Aorta (tissue), 5 donors: ENCODE data around the gene DOK6. TPM values are rescaled to one million over a fixed set of nuclear protein-coding genes. Genes with fewer than 3 reads are reported as not detected.
"Not testable (repeated sequence)": the region's sequence is repeated elsewhere in the genome, so short reads cannot be mapped to it uniquely, and the experiment has no call there.

Source experiments
- ATAC-seq: fragments of 200-7000 bp; cut with Tn5 transposase; one replicate; pipeline ENCODE4 v1.9.1; 2022; ENCODE audit warnings: moderate library complexity; ENCODE audit not compliant: low FRiP score
- DNase-seq, 2 donors: peaks; one replicate each; pipeline ENCODE4 v3.0.0-alpha.2; 2020
- H3K27ac ChIP-seq, 2 donors: one replicate each; pipeline ENCODE4 v1.5.1; 2013; ENCODE audit warnings: low read length in 2 of 2, mild to moderate bottlenecking in 2 of 2, moderate library complexity in 2 of 2, control low read depth in 1 of 2, inconsistent platforms in 1 of 2, low read depth in 1 of 2
- H3K27me3 ChIP-seq, 2 donors: one replicate each; pipeline ENCODE4 v1.6.1; 2013; ENCODE audit warnings: control low read depth in 1 of 2, low read length in 1 of 2, mild to moderate bottlenecking in 1 of 2, moderate library complexity in 1 of 2; ENCODE audit not compliant: insufficient read depth in 2 of 2, control insufficient read depth in 1 of 2
- H3K36me3 ChIP-seq, 2 donors: one replicate each; pipeline ENCODE4 v1.6.1; 2013; ENCODE audit warnings: control low read depth in 1 of 2, low read length in 1 of 2, mild to moderate bottlenecking in 1 of 2; ENCODE audit not compliant: insufficient read depth in 2 of 2, control insufficient read depth in 1 of 2
- H3K4me1 ChIP-seq, 2 donors: one replicate each; pipeline ENCODE4 v1.6.1; 2013; ENCODE audit warnings: low read length in 2 of 2, control low read depth in 1 of 2, mild to moderate bottlenecking in 1 of 2, moderate library complexity in 1 of 2; ENCODE audit not compliant: insufficient read depth in 2 of 2, control insufficient read depth in 1 of 2
- H3K4me3 ChIP-seq, 2 donors: one replicate each; pipeline ENCODE4 v1.5.1; 2013; ENCODE audit warnings: low read length in 2 of 2, control low read depth in 1 of 2, mild to moderate bottlenecking in 1 of 2
- H3K9me3 ChIP-seq: one replicate; pipeline ENCODE4 v1.6.1; 2013; ENCODE audit warnings: mild to moderate bottlenecking, low read length; ENCODE audit not compliant: control insufficient read depth
- WGBS, 2 donors: extraction: QIAGEN DNeasy Blood & Tissue Kit; methylation state at CpG; one replicate each; pipeline ENCODE4 v1.1.7; 2013; 5-methylcytosine and 5-hydroxymethylcytosine counted together
- intact Hi-C, 2 donors: fragments of 100-400 bp; cut with DNase I; formaldehyde crosslinking; loops; one replicate each; pipeline versions ENCODE4 v1.14.2 to v1.15.0; 2022
- polyA plus RNA-seq, 2 donors: library from polyadenylated mRNA; stranded (reverse); fragments of 200-250 nt; gene quantifications; one replicate each; pipeline ENCODE4 v1.2.3, GENCODE V29; 2013
- total RNA-seq, 2 donors: library from RNA; stranded (reverse); fragmentation: NEBNext Ultra II Directional; extraction: Animal tissue kit (Norgen Biotek cat#: 25700); gene quantifications; one replicate each; pipeline ENCODE4 v1.2.1, GENCODE V29; 2021
- donor health status: healthy with polysubstance abuse.
- donor health status: Bipolar disorder and iron deficiency.
- donor health status: DM: no; HTN: no; CAD: no.
- donor health status: DM: no; HTN: no; CAD: no.
- donor health status: DM: yes; HTN: yes; CAD: no.

The DOK6 gene
- total and polyA plus RNA-seq, 4 donors, result 1.2 to 6.3 (median 3.9) TPM

GRCh38 chr18:69870736-69871135 lies 470.0 kb downstream of the DOK6 start:
- H3K4me1 ChIP-seq, result no peaks in the 10 kb centered on the region
- ATAC-seq (no peak), DNase-seq (no peak)
- no peak overlapping the region for H3K27ac ChIP-seq
- H3K9me3 ChIP-seq, result no peaks in the 10 kb centered on the region
- 86 to 87% methylated on average over 4 of the region's 4 CpGs for WGBS, 2 donors
- intact Hi-C loops, result no loop called here
- H3K4me3 ChIP-seq, result no peak overlapping the region
- H3K36me3 ChIP-seq, result no peaks in the 10 kb centered on the region
- H3K27me3 ChIP-seq, result no peaks in the 10 kb centered on the region

- intact Hi-C loops, result no loop called here
- H3K27ac ChIP-seq, result no peak overlapping the region
- no peaks in the 10 kb centered on the region for H3K9me3 ChIP-seq
- ATAC-seq, result no peak
- H3K36me3 ChIP-seq, result no peaks in the 10 kb centered on the region
- 90 to 94% methylated on average over 2 of the region's 2 CpGs for WGBS, 2 donors
- H3K4me1 ChIP-seq, result no peaks in the 10 kb centered on the region
- H3K4me3 ChIP-seq, result no peak overlapping the region
- DNase-seq, result no peak
- H3K27me3 ChIP-seq, result no peaks in the 10 kb centered on the region
Measured at GRCh38 chr18:69871363-69871762, 470.7 kb downstream of the DOK6 start.

GRCh38 chr18:69872661-69873060 lies 472.0 kb downstream of the DOK6 start:
- H3K36me3 ChIP-seq, result no peaks in the 10 kb centered on the region
- DNase-seq, result no peak

DNA sequence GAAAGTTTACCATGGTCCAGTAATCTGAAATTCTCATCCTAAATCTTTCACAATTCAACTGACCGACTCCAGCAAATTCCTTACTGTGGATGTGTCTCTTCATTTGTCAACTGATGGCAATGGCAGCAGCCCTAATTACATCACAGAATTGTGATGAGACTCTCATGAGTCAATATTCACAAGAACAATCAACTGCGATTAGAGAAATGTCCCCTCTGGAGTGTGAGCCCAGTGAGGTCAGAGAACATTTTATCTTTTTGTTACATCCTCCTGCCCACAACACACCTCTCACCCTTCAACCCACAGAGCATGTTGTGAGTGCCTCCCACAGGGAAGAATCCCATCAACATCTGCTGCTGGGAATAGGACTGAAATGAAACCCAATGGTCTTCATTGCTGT lies 473.4 kb downstream of the DOK6 start:
- intact Hi-C loops, result no loop called here

More at GRCh38 chr18:69872661-69873060, 472.0 kb downstream of the DOK6 start:
- H3K4me1 ChIP-seq, result no peaks in the 10 kb centered on the region
- WGBS, 2 donors, result 90 to 92% methylated on average over 4 of the region's 4 CpGs
- H3K9me3 ChIP-seq, result no peaks in the 10 kb centered on the region
- H3K4me3 ChIP-seq, result no peak overlapping the region
- H3K27me3 ChIP-seq, result no peaks in the 10 kb centered on the region
- no peak for ATAC-seq
- intact Hi-C loops, result no loop called here
- no peak overlapping the region for H3K27ac ChIP-seq

GRCh38 chr18:69876490-69876889 lies 475.8 kb downstream of the DOK6 start:
- H3K27ac ChIP-seq, result no peak overlapping the region
- H3K9me3 ChIP-seq, result no peaks in the 10 kb centered on the region
- H3K4me1 ChIP-seq, result no peaks in the 10 kb centered on the region
- no peak overlapping the region for H3K4me3 ChIP-seq
- intact Hi-C loops, result no loop called here
- 97 to 98% methylated on average over 3 of the region's 3 CpGs for WGBS, 2 donors
- no peaks in the 10 kb centered on the region for H3K36me3 ChIP-seq
- DNase-seq (no peak), ATAC-seq (no peak)
- H3K27me3 ChIP-seq, result no peaks in the 10 kb centered on the region

More for the DNA sequence above, 473.4 kb downstream of the DOK6 start:
- H3K4me1 ChIP-seq, result no peaks in the 10 kb centered on the region
- DNase-seq, result no peak
- no peaks in the 10 kb centered on the region for H3K9me3 ChIP-seq
- WGBS, 2 donors, result 92 to 95% methylated on average over 2 of the region's 2 CpGs
- no peak for ATAC-seq
- no peak overlapping the region for H3K27ac ChIP-seq
- H3K36me3 ChIP-seq, result no peaks in the 10 kb centered on the region
- no peak overlapping the region for H3K4me3 ChIP-seq
- no peaks in the 10 kb centered on the region for H3K27me3 ChIP-seq

- no peaks in the 10 kb centered on the region for H3K36me3 ChIP-seq
- no peak for DNase-seq
- no peak overlapping the region for H3K27ac ChIP-seq
- no peaks in the 10 kb centered on the region for H3K27me3 ChIP-seq
- intact Hi-C loops, result no loop called here
- no peaks in the 10 kb centered on the region for H3K9me3 ChIP-seq
- H3K4me1 ChIP-seq, result no peaks in the 10 kb centered on the region
- no peak overlapping the region for H3K4me3 ChIP-seq
- no peak for ATAC-seq
- 65 to 75% methylated on average over 6 of the region's 6 CpGs for WGBS, 2 donors
Measured at GRCh38 chr18:69878213-69878933, 477.7 kb downstream of the DOK6 start.

DNA sequence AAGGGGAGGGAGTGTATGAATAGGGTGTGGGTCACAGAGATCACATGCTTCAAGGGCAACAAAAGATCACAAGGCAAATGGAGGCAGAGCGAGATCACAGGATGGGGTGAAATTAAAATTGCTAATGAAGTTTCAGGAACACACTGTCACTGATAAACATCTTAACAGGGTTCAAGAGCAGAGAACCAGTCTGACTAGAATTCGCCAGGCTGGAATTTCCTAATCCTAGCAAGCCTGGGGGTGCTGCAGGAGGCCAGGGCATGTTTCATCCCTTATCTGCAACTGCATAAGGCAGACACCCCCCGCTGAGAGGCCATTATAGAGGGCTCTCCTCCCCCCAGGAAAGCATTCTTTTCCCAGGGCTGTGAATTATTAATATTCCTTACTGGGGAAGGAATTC lies 478.4 kb downstream of the DOK6 start:
- H3K36me3 ChIP-seq, H3K4me1 ChIP-seq, H3K4me3 ChIP-seq, ATAC-seq, DNase-seq, H3K9me3 ChIP-seq, H3K27me3 ChIP-seq, H3K27ac ChIP-seq, intact Hi-C loops: not testable (repeated sequence)
- 70 to 87% methylated on average over 3 of the region's 3 CpGs for WGBS, 2 donors

GRCh38 chr18:69880083-69880482 lies 479.4 kb downstream of the DOK6 start:
- Histone ChIP-seq H3K4me1 (no peaks in the 10 kb centered on the region), H3K9me3 (no peaks in the 10 kb centered on the region), H3K27me3 (no peaks in the 10 kb centered on the region), H3K4me3 (no peak overlapping the region), H3K27ac (no peak overlapping the region), H3K36me3 (no peaks in the 10 kb centered on the region)
- intact Hi-C loops, result no loop called here
- WGBS, 2 donors, result 95 to 96% methylated on average over 3 of the region's 3 CpGs
- DNase-seq (no peak), ATAC-seq (no peak)

GRCh38 chr18:69882965-69883668 lies 482.4 kb downstream of the DOK6 start:
- no peaks in the 10 kb centered on the region for H3K9me3 ChIP-seq
- H3K4me3 ChIP-seq, result no peak overlapping the region
- ATAC-seq (no peak), DNase-seq (no peak)
- H3K36me3 ChIP-seq, result no peaks in the 10 kb centered on the region
- intact Hi-C loops, result no loop called here
- H3K27me3 ChIP-seq, result no peaks in the 10 kb centered on the region
- no peaks in the 10 kb centered on the region for H3K4me1 ChIP-seq
- no peak overlapping the region for H3K27ac ChIP-seq
- WGBS, 2 donors, result 81 to 82% methylated on average over 6 of the region's 6 CpGs
